Inflammatory macrophage treated with lipopolysaccharide for 4 hours (primary cell): Measurements from ENCODE around the gene ZNF417.
A peak's percentile ranks its signal among the peaks of the same experiment; 100 is the strongest.
"Not testable (repeated sequence)": the region's sequence is repeated elsewhere in the genome, so short reads cannot be mapped to it uniquely, and the experiment has no call there.

Experiments used
- DNase-seq: peaks from one replicate; pipeline ENCODE4 v3.0.0-alpha.2; 2020

ZNF417 gene

GRCh38 chr19:57916168-57916995 lies at the start of gene ZNF417:
Gene ZNF417, minus strand, starts transcription at chr19:57916592. Its CDS starts 181 bp downstream, at chr19:57916411.
- DNase-seq: peak; percentile 96

GRCh38 chr19:57964761-57965160 lies 48.4 kb upstream of the ZNF417 start:
- no peak for DNase-seq

GRCh38 chr19:57961785-57962184 lies 45.4 kb upstream of the ZNF417 start:
- no peak for DNase-seq

- DNase-seq: no peak
Observed at GRCh38 chr19:57954996-57955395, 38.6 kb upstream of the ZNF417 start.

- no peak for DNase-seq
Observed at GRCh38 chr19:57949702-57950101, 33.3 kb upstream of the ZNF417 start.

GRCh38 chr19:57949296-57949695 lies 32.9 kb upstream of the ZNF417 start:
- DNase-seq: no peak

GRCh38 chr19:57947419-57948134 lies 31.2 kb upstream of the ZNF417 start, which contains the start of gene ZNF256:
Gene ZNF256, minus strand, starts transcription at chr19:57947706. Its CDS starts 232 bp downstream, at chr19:57947474.
- DNase-seq: peak; percentile 81

GRCh38 chr19:57947088-57947418 lies 30.7 kb upstream of the ZNF417 start:
- no peak for DNase-seq

- DNase-seq: no peak
Observed at GRCh38 chr19:57946316-57946715, 29.9 kb upstream of the ZNF417 start.

GRCh38 chr19:57941593-57941992 lies 25.2 kb upstream of the ZNF417 start:
- no peak for DNase-seq

- no peak for DNase-seq
Observed at GRCh38 chr19:57935731-57936130, 19.3 kb upstream of the ZNF417 start.

- peak; percentile 70 for DNase-seq
Observed at GRCh38 chr19:57934820-57935665, 18.7 kb upstream of the ZNF417 start, which contains the start of gene ZNF418. Gene ZNF418, minus strand, starts transcription at chr19:57935402. Its CDS starts 1,580 bp downstream, at chr19:57933822.

- no peak for DNase-seq
Observed at GRCh38 chr19:57927587-57927986, 11.2 kb upstream of the ZNF417 start.

- DNase-seq: no peak
Observed at GRCh38 chr19:57914531-57914930, 1.9 kb downstream of the ZNF417 start.

GRCh38 chr19:57907394-57907793 lies 9.0 kb downstream of the ZNF417 start:
- no peak for DNase-seq

- DNase-seq: peak; percentile 4
Observed at GRCh38 chr19:57905258-57905657, 11.1 kb downstream of the ZNF417 start.

GRCh38 chr19:57903618-57904184 lies 12.7 kb downstream of the ZNF417 start:
- no peak for DNase-seq

- DNase-seq: no peak
Observed at GRCh38 chr19:57900311-57900710, 16.1 kb downstream of the ZNF417 start.

- not testable (repeated sequence) for DNase-seq
Observed at GRCh38 chr19:57890706-57891105, 25.7 kb downstream of the ZNF417 start.

- DNase-seq: peak; percentile 66
Observed at GRCh38 chr19:57888560-57889231, 27.7 kb downstream of the ZNF417 start, which contains the start of gene ZNF814. Gene ZNF814, minus strand, starts transcription at chr19:57889037. Its CDS starts 235 bp downstream, at chr19:57888802.

GRCh38 chr19:57888107-57888559 lies 28.3 kb downstream of the ZNF417 start:
- DNase-seq: no peak
